Esophagus squamous epithelium (tissue), 5 donors: ENCODE measurements around the gene ADGRF5. TPM values are rescaled to one million over a fixed set of nuclear protein-coding genes. Genes with fewer than 3 reads are reported as not detected.

Experiments
- DNase-seq: peaks from one replicate; lab custom pipeline; 2025; lab: John Stamatoyannopoulos, UW
- H3K27ac ChIP-seq, 4 donors: fragments of 200-600 bp; sonication (generic); one replicate each; pipeline ENCODE4 v1.5.1; 2016 to 2019; ENCODE audit warnings: mild to moderate bottlenecking in 1 of 4
- H3K27me3 ChIP-seq, 4 donors: fragments of 200-600 bp; sonication (generic); 1 replicate in 3 of 4; 2 replicates in 1 of 4; pipeline versions ENCODE4 v1.5.1 to v1.6.0; 2017 to 2021; ENCODE audit warnings: antibody characterized with exemption in 1 of 4
- H3K36me3 ChIP-seq, 3 donors: fragments of 200-600 bp; sonication (generic); one replicate each; pipeline ENCODE4 v1.5.1; 2016 to 2019
- H3K4me1 ChIP-seq, 3 donors: fragments of 200-600 bp; sonication (generic); one replicate each; pipeline ENCODE4 v1.5.1; 2017 to 2019
- H3K4me3 ChIP-seq, 4 donors: fragments of 200-600 bp; sonication (generic); 1 replicate in 3 of 4; 2 replicates in 1 of 4; pipeline ENCODE4 v1.5.1; 2016 to 2019; ENCODE audit warnings: mild to moderate bottlenecking in 2 of 4, moderate library complexity in 1 of 4
- H3K9me3 ChIP-seq, 3 donors: fragments of 200-600 bp; sonication (generic); one replicate each; pipeline ENCODE4 v1.5.1; 2016 to 2019
- POLR2A ChIP-seq, 4 donors: fragments of 450-650 bp; IDR thresholded peaks; one replicate each; pipeline ENCODE4 v1.6.1; 2017; ENCODE audit warnings: antibody characterized with exemption in 4 of 4, mild to moderate bottlenecking in 4 of 4, moderate library complexity in 3 of 4
- WGBS, 2 donors: methylation state at CpG; one replicate each; pipeline ENCODE4 v1.1.5; 2018; 5-methylcytosine and 5-hydroxymethylcytosine counted together
- intact Hi-C: fragments of 100-400 bp; cut with DNase I; formaldehyde crosslinking; loops from one replicate; pipeline ENCODE4 v1.15.0; 2022
- total RNA-seq, 4 donors: library from RNA; depleted of rRNA; stranded (reverse); fragments of >200 nt; gene quantifications; one replicate each; pipeline ENCODE4 v1.1.0, GENCODE V29; 2016
- TF ChIP-seq, protein P1 (sequence below), 6 experiments: fragments of 450-650 bp in 4 of 6; fragments of 200-600 bp in 2 of 6; sonication (generic) in 2 of 6; IDR thresholded peaks; one replicate each; pipeline ENCODE4 v1.5.1; 2016 to 2019; ENCODE audit warnings: antibody characterized with exemption in 6 of 6, mild to moderate bottlenecking in 4 of 6, moderate library complexity in 4 of 6
- donor health status: DM: yes; HTN: yes; CAD: no.

The ADGRF5 gene
- total RNA-seq, 4 donors from 2014 or later: 1.1 to 9.5 (median 4.0) TPM

DNA sequence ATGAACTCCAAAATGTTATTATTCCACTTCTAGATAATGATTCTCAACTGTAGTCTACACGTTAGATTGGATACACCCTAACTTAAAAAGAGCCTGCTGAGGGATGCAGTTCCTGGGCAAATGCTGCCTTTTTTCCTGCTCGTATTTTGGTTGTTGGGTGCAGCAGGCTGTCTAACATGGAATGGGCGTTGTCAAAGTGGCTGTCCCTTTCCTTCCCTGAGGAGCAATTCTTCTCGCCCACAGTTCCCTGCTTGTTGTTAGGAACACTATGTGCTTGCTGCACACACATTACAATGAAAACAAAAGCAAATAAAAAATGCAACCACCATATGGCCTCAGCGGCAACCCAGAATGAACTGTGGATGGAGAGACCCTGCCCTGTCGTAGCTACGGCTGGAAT lies 1.7 kb upstream of the ADGRF5 start:
- Histone ChIP-seq H3K27me3 (no peaks in the 10 kb centered on the region), H3K4me3 (no peak overlapping the region), H3K27ac (peak overlapping the region in 3 of 4 donors; percentile 50 to 71 (median 53)), H3K4me1 (peaks cover 0 to 10% (median 0%) of the 10 kb centered on the region in 3 donors), H3K36me3 (no peaks in the 10 kb centered on the region), H3K9me3 (no peaks in the 10 kb centered on the region)
- no peak for TF ChIP-seq POLR2A (IDR thresholded peaks at IDR 0.05)
- TF ChIP-seq, protein P1, sequence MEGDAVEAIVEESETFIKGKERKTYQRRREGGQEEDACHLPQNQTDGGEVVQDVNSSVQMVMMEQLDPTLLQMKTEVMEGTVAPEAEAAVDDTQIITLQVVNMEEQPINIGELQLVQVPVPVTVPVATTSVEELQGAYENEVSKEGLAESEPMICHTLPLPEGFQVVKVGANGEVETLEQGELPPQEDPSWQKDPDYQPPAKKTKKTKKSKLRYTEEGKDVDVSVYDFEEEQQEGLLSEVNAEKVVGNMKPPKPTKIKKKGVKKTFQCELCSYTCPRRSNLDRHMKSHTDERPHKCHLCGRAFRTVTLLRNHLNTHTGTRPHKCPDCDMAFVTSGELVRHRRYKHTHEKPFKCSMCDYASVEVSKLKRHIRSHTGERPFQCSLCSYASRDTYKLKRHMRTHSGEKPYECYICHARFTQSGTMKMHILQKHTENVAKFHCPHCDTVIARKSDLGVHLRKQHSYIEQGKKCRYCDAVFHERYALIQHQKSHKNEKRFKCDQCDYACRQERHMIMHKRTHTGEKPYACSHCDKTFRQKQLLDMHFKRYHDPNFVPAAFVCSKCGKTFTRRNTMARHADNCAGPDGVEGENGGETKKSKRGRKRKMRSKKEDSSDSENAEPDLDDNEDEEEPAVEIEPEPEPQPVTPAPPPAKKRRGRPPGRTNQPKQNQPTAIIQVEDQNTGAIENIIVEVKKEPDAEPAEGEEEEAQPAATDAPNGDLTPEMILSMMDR (IDR thresholded peaks at IDR 0.05): no peak
- DNase-seq: no peak
- 69 to 72% methylated on average over 7 of the region's 7 CpGs for WGBS, 2 donors
- intact Hi-C loops: no loop called here

DNA sequence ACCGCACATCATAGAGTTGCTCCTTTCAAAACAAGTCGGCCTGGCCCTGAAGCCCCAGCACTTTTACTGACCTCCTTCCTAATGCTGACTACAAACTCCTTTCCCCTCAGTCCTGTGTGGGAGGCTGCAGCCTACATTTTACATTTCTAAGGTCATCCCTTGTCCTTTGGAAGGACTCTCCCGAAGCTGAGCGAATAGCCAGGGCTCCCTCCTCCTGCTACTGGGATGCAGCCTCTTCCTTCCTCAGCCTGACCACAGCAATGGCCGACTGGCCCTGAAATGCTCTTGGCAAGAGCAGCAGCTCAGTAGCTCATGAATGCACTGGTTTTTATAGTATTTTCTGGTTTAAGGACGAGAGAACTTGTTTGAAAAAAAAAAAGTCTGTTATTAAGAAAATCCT lies 679 bp downstream of the ADGRF5 start:
- WGBS, 2 donors: 51 to 78% methylated on average over 5 to 6 of the region's 6 CpGs
- no peak for TF ChIP-seq POLR2A (IDR thresholded peaks at IDR 0.05)
- TF ChIP-seq, protein P1 (IDR thresholded peaks at IDR 0.05): no peak
- H3K9me3 ChIP-seq: no peaks in the 10 kb centered on the region
- H3K27ac ChIP-seq: peak overlapping the region; percentile 41 to 77 (median 65)
- H3K4me3 ChIP-seq: peak overlapping the region in 3 of 4 donors; percentile 20 to 49 (median 34)
- H3K36me3 ChIP-seq: no peaks in the 10 kb centered on the region
- DNase-seq: no peak
- intact Hi-C loops: no loop called here
- peaks cover 0 to 9% (median 0%) of the 10 kb centered on the region in 3 donors for H3K4me1 ChIP-seq
- no peaks in the 10 kb centered on the region for H3K27me3 ChIP-seq

DNA sequence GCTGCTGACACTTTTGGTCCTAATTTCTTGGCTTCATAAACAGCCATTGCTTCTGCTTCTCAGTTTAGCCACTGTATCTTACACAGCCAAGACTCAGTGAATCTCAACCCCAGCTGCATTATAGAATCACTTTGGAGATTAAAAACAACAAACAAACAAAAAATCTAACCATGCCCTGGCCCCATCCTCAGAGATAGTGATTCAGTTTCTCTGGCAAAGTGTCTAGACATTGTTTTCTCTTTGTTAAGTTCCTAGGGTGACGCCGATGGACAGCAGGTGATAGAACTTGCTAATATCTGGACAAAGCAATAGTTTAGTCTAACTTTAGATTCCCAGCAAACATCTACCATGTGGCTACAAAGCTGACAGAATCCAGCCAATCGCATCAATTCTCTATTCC lies 2.9 kb downstream of the ADGRF5 start:
- 67 to 80% methylated on average over 3 of the region's 3 CpGs for WGBS, 2 donors
- Histone ChIP-seq H3K9me3 (no peaks in the 10 kb centered on the region), H3K36me3 (no peaks in the 10 kb centered on the region), H3K27ac (peak overlapping the region in 1 of 4 donors; percentile 9), H3K27me3 (no peaks in the 10 kb centered on the region), H3K4me1 (peaks cover 0 to 5% (median 0%) of the 10 kb centered on the region in 3 donors), H3K4me3 (peak overlapping the region in 2 of 4 donors; percentile 3 to 15)
- DNase-seq: no peak
- TF ChIP-seq POLR2A (IDR thresholded peaks at IDR 0.05): no peak
- TF ChIP-seq, protein P1 (IDR thresholded peaks at IDR 0.05): no peak
- intact Hi-C loops: no loop called here

DNA sequence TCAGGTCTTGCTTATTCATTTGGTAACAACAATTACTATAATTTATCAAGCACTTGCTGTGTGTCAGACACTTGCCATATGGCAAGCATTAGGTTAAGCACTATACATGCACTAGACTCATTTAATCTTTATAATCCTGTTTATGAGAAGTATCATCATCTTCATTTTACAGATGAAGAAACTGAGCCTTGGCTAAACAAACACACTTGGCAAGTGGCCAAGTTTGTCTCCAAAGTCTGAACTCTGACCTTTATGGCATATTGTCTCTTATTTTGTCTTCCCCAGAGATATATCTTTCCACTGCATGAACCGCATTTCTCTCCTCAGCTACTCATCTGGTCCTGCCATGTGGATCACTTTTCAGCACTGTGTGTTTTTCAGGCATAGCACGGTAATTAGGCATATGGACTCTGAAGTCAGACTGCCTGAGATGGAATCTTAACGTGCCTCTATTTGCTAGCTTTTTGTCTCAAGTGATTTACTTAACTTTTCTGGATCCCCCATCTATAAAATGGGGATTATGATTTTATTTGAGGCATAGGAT lies 4.7 kb downstream of the ADGRF5 start:
- WGBS, 2 donors: 57 to 64% methylated on average over 3 of the region's 3 CpGs
- TF ChIP-seq, protein P1 (IDR thresholded peaks at IDR 0.05): no peak
- TF ChIP-seq POLR2A (IDR thresholded peaks at IDR 0.05): no peak
- no peak for DNase-seq
- peaks cover 0 to 5% (median 0%) of the 10 kb centered on the region in 3 donors for H3K4me1 ChIP-seq
- no peaks in the 10 kb centered on the region for H3K27me3 ChIP-seq
- H3K27ac ChIP-seq: no peak overlapping the region
- H3K4me3 ChIP-seq: no peak overlapping the region
- intact Hi-C loops: no loop called here
- no peaks in the 10 kb centered on the region for H3K9me3 ChIP-seq
- H3K36me3 ChIP-seq: no peaks in the 10 kb centered on the region

DNA sequence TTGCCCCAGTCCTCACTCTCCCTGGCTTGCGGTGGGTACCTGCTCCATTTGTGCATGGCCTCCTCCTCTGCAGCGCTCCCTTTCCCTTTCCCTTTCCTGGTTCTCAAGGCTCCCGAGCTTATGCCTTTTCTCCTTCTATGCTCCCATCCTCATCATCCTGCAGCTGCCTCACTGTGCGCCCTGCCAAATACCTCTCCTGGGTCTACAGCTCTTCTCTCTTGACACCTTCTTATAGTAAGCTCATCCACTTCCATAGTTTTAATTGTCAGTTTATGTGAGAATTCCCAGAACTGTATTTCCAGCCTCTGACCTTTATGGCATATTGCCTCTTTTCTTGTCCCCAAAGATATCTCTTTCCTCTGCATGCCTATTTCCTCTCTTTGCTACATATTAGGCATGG lies 5.9 kb downstream of the ADGRF5 start:
- no peak overlapping the region for H3K27ac ChIP-seq
- intact Hi-C loops: no loop called here
- H3K9me3 ChIP-seq: no peaks in the 10 kb centered on the region
- no peaks in the 10 kb centered on the region for H3K36me3 ChIP-seq
- peaks cover 0 to 5% (median 0%) of the 10 kb centered on the region in 3 donors for H3K4me1 ChIP-seq
- no peak overlapping the region for H3K4me3 ChIP-seq
- 83 to 90% methylated on average over 4 of the region's 4 CpGs for WGBS, 2 donors
- no peak for DNase-seq
- no peaks in the 10 kb centered on the region for H3K27me3 ChIP-seq
- TF ChIP-seq, protein P1 (IDR thresholded peaks at IDR 0.05): no peak
- no peak for TF ChIP-seq POLR2A (IDR thresholded peaks at IDR 0.05)
